HepG2 (cell line): ENCODE data around the gene CSF1R. TPM values are rescaled to one million over a fixed set of nuclear protein-coding genes. Genes with fewer than 3 reads are reported as not detected.

Experiments
- ATAC-seq: fragments of 200-7000 bp; cut with Tn5 transposase; 3 replicates; pipeline ENCODE4 v1.9.1; 2020; ENCODE audit warnings: mild to moderate bottlenecking, moderate library complexity
- BruUV-seq: library from RNA; stranded (reverse); fragments of 400-500 nt; replicated peaks from 2 replicates; lab custom pipeline; 2021; lab: Mats Ljungman, UMichigan
- CTCF ChIA-PET: fragments of 300-600 bp; formaldehyde crosslinking; extraction: SDS; loops from one replicate; lab custom pipeline; 2021; ENCODE audit warnings: low total read pairs, inconsistent platforms, low intra/inter-chr PET ratio; lab: Yijun Ruan, JAX
- POLR2A ChIA-PET: fragments of 350-600 bp; sonication (Branson Sonifier 250); formaldehyde crosslinking; loops from one replicate; lab custom pipeline; 2020; ENCODE audit warnings: antibody characterized with exemption, inconsistent platforms; lab: Yijun Ruan, JAX
- DNase-seq: peaks from one replicate; pipeline ENCODE4 v3.0.0-alpha.2; 2015; ENCODE audit warnings: low spot score
- FAIRE-seq: peaks from 3 replicates; lab custom pipeline; 2011; peaks lifted over from hg19 to GRCh38; lab: Jason Lieb, UNC
- H2AFZ ChIP-seq: one replicate; pipeline ENCODE4 v1.6.1; 2011; ENCODE audit warnings: low read length, inconsistent platforms
- H3K27ac ChIP-seq: fragments of 300-600 bp; 3 replicates; pipeline ENCODE4 v1.8.0; 2011; ENCODE audit warnings: mixed run types, mild to moderate bottlenecking, mixed read lengths, low read length, inconsistent platforms; ENCODE audit not compliant: insufficient read depth; ENCODE audit errors: extremely low read length
- H3K27me3 ChIP-seq, 2 experiments: fragments of 200-600 bp in 1 of 2; 2 replicates in 1 of 2; 3 replicates in 1 of 2; pipeline versions ENCODE4 v1.6.0 to v1.8.0; 2011; ENCODE audit warnings: low read length in 2 of 2, mild to moderate bottlenecking in 2 of 2, moderate library complexity in 2 of 2, inconsistent platforms in 1 of 2; ENCODE audit not compliant: insufficient read depth in 2 of 2, control insufficient read depth in 1 of 2
- H3K36me3 ChIP-seq, 2 experiments: fragments of 200-600 bp in 1 of 2; replicated peaks in 1 of 2; 2 replicates in 1 of 2; 3 replicates in 1 of 2; pipeline versions ENCODE4 v1.5.1 to v1.8.0; 2011; ENCODE audit warnings: low read length in 2 of 2, inconsistent platforms in 1 of 2; ENCODE audit not compliant: insufficient read depth in 2 of 2, control insufficient read depth in 1 of 2
- H3K4me1 ChIP-seq: 2 replicates; pipeline ENCODE4 v1.5.1; 2012; ENCODE audit warnings: low read length, inconsistent platforms; ENCODE audit not compliant: insufficient read depth
- H3K4me2 ChIP-seq: 2 replicates; pipeline ENCODE4 v1.6.0; 2011; ENCODE audit warnings: low read depth, low read length, inconsistent platforms
- H3K4me3 ChIP-seq, 3 experiments: fragments of 200-600 bp in 1 of 3; sonication (generic), shearing (Covaris generic) in 1 of 3; replicated peaks in 1 of 3; 2 replicates each; pipeline ENCODE4 v1.5.1; 2011 to 2016; ENCODE audit warnings: low read length in 3 of 3, inconsistent platforms in 2 of 3, low read depth in 2 of 3, mild to moderate bottlenecking in 2 of 3, control low read depth in 1 of 3, mixed read lengths in 1 of 3; ENCODE audit not compliant: insufficient read depth in 1 of 3
- H3K79me2 ChIP-seq: one replicate; pipeline ENCODE4 v1.6.1; 2011; ENCODE audit warnings: low read length, inconsistent platforms; ENCODE audit not compliant: insufficient read depth
- H3K9ac ChIP-seq: 2 replicates; pipeline ENCODE4 v1.6.0; 2011; ENCODE audit warnings: mild to moderate bottlenecking, low read depth, low read length, inconsistent platforms; ENCODE audit not compliant: insufficient read depth
- H3K9me3 ChIP-seq: 2 replicates; pipeline ENCODE4 v1.5.1; 2012; ENCODE audit warnings: mild to moderate bottlenecking, low read length
- H4K20me1 ChIP-seq: 2 replicates; pipeline ENCODE4 v1.6.0; 2011; ENCODE audit warnings: inconsistent platforms, mild to moderate bottlenecking, low read length, moderate library complexity; ENCODE audit not compliant: insufficient read depth
- JUND ChIP-seq: sonication (generic); formaldehyde crosslinking; IDR thresholded peaks from 2 replicates; pipeline ENCODE4 v1.8.0; 2022; ENCODE audit warnings: mild to moderate bottlenecking, missing genetic modification reagents
- KLF13 ChIP-seq: sonication (generic); formaldehyde crosslinking; IDR thresholded peaks from 2 replicates; pipeline ENCODE4 v1.4.0; 2020; ENCODE audit warnings: mild to moderate bottlenecking, missing genetic modification reagents
- SALL1 ChIP-seq: sonication (generic); formaldehyde crosslinking; IDR thresholded peaks from 2 replicates; pipeline ENCODE4 v1.8.0; 2022; ENCODE audit warnings: mild to moderate bottlenecking, missing genetic modification reagents
- ZBTB3 ChIP-seq: sonication (generic); formaldehyde crosslinking; IDR thresholded peaks from 2 replicates; pipeline ENCODE4 v1.4.0; 2020; ENCODE audit warnings: low read depth, mild to moderate bottlenecking, moderate library complexity, missing genetic modification reagents, borderline replicate concordance
- ZNF138 ChIP-seq: sonication (generic); formaldehyde crosslinking; IDR thresholded peaks from 2 replicates; pipeline ENCODE4 v1.5.0; 2020; ENCODE audit warnings: mild to moderate bottlenecking, low read depth, missing genetic modification reagents
- WGBS: methylation state at CpG from one replicate; pipeline ENCODE4 v1.1.6; 2017; ENCODE audit warnings: low lambda C conversion rate; 5-methylcytosine and 5-hydroxymethylcytosine counted together
- in situ Hi-C: cut with HindIII; loops from 2 replicates; pipeline ENCODE4 v1.10.0; 2017; ENCODE audit warnings: low pct_unique_long_range_greater_than_20kb; ENCODE audit not compliant: extremely low pct_ligation_motif_present
- intact Hi-C: fragments of 100-400 bp; cut with micrococcal nuclease; formaldehyde crosslinking; loops from one replicate; pipeline ENCODE4 v1.10.0; 2022; ENCODE audit not compliant: unreplicated experiment
- polyA plus RNA-seq, 8 experiments: library from polyadenylated mRNA; depleted of rRNA in 3 of 8; stranded (reverse) in 7 of 8; unstranded in 1 of 8; fragments of >200 nt; fragmentation: Illumina TruSeq in 4 of 8; extraction: Trizol in 4 of 8; gene quantifications; 2 replicates each; pipeline versions ENCODE4 v1.2.1 to v1.2.3, GENCODE V29; 2011 to 2016; ENCODE audit warnings: low read depth in 4 of 8, missing spikeins in 1 of 8, mixed read lengths in 1 of 8; ENCODE audit not compliant: insufficient read depth in 1 of 8
- total RNA-seq, 5 experiments: library from RNA; depleted of rRNA; stranded (reverse); fragments of >200 nt; fragmentation: Illumina TruSeq; extraction: Trizol; gene quantifications; 2 replicates each; pipeline ENCODE4 v1.2.3, GENCODE V29; 2016; ENCODE audit warnings: low read depth in 1 of 5
- TF ChIP-seq, protein P1 (sequence below): fragments of 450-650 bp; IDR thresholded peaks from 2 replicates; pipeline ENCODE4 v1.6.1; 2016

The CSF1R gene
- total and polyA plus RNA-seq, 2 of the 13 experiments (the other 11 are each of a cell fraction or from before 2014, with no cell fraction given) = 0.01 TPM; not detected in 1

DNA sequence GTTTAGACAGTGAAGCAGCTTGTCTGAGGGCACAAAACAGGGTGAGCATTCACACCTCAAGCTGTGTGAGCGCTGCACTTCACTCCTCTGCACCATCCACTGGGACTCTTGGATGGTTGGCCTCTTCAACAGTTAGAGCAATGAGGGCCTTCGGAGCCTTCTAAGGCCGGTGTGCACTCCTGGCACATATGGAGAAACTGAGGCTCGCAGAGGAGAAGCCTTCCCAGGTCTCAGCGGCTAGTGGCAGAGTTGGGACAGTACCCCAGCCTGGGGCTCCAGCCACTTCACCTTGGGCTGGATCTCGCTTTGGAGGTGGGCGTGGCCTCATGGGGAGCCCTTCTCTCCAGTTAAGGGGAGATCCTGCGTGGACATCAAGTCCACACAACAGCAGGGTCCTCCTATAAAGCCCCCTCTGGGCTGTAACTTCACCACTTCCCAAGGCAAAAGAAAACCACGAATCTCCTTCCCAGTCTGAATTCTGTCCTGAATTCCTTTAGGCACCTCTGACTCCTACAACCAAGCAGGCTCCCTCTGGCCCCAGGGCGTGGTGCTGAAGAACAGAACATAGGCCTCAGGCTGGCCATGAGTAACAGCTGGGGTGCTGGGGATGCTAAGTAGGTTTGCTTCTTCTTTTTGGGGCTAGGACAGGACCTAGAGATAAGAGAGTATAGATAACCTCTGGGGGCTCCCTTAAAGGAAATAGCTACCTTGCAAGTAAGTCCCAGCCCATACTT is 30.5 kb upstream of the CSF1R start:
- no peak overlapping the region for H3K4me2 ChIP-seq
- no peaks in the 10 kb centered on the region for H4K20me1 ChIP-seq
- no peak overlapping the region for H3K27ac ChIP-seq
- no peak overlapping the region for H3K9ac ChIP-seq
- in situ Hi-C loops (no loop called here), intact Hi-C loops (no loop called here)
- no peak for TF ChIP-seq ZBTB3 (CRISPR knock-in tag)
- no peak for TF ChIP-seq JUND (CRISPR knock-in tag)
- no peak for TF ChIP-seq ZNF138
- TF ChIP-seq KLF13 (CRISPR knock-in tag) = no peak
- H3K36me3 ChIP-seq = no peaks in the 10 kb centered on the region
- POLR2A ChIA-PET = no interaction called here
- BruUV-seq = no TSS peak
- WGBS = 85% methylated on average over 4 of the region's 10 CpGs
- ATAC-seq (no peak), FAIRE-seq (no peak), DNase-seq (no peak)
- H3K4me1 ChIP-seq = peaks cover 5% of the 10 kb centered on the region
- no peaks in the 10 kb centered on the region for H3K9me3 ChIP-seq
- no peaks in the 10 kb centered on the region for H3K79me2 ChIP-seq
- no peak overlapping the region for H2AFZ ChIP-seq
- H3K4me3 ChIP-seq = no peak overlapping the region
- CTCF ChIA-PET = no interaction called here
- peaks cover 0 to 10% of the 10 kb centered on the region in 2 experiments; a peak in 1 of 5 replicates for H3K27me3 ChIP-seq

DNA sequence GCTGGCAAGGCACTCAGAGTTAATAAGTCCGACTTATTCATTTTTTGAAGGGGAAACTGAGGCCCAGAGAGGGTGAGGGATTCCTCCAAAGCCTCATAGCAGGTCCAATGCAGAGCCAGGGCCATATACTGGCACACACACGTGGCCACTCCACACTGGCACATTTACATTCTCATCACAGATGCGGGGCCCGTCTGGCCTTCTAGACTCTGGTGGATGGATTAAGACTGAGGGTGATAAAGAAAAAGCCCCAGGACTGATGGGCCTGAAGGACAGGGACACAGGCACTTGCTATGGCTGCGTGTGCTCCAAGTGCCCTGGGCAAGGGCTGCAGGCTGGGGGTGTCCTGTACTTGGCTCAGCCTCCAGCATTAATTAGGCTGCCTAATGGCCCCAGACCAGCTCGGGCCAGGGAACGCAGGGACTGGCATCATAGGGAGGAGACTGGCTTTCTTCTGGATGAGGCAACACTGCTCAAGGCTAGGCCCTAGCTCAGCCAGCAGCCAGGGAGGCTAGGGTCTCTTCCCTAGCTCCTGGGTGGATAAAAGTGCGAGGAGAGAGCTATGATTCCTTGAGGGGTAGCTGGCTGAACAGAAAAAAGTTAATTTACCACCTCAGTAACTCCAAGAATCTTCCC is 28.5 kb upstream of the CSF1R start:
- BruUV-seq = no TSS peak
- Histone ChIP-seq H3K4me3 (no peak overlapping the region), H3K9me3 (no peaks in the 10 kb centered on the region), H3K9ac (no peak overlapping the region), H4K20me1 (no peaks in the 10 kb centered on the region), H2AFZ (no peak overlapping the region), H3K79me2 (no peaks in the 10 kb centered on the region), H3K4me1 (no peaks in the 10 kb centered on the region), H3K27ac (no peak overlapping the region), H3K36me3 (no peaks in the 10 kb centered on the region), H3K27me3 (peaks cover 2 to 18% of the 10 kb centered on the region in 2 experiments; a peak in 2 of 5 replicates), H3K4me2 (no peak overlapping the region)
- no peak for ATAC-seq
- ChIA-PET CTCF (no interaction called here), POLR2A (no interaction called here)
- WGBS = 42% methylated on average over 5 of the region's 8 CpGs
- intact Hi-C loops (no loop called here), in situ Hi-C loops (no loop called here)
- no peak for FAIRE-seq
- no peak for TF ChIP-seq SALL1
- TF ChIP-seq, protein P1, sequence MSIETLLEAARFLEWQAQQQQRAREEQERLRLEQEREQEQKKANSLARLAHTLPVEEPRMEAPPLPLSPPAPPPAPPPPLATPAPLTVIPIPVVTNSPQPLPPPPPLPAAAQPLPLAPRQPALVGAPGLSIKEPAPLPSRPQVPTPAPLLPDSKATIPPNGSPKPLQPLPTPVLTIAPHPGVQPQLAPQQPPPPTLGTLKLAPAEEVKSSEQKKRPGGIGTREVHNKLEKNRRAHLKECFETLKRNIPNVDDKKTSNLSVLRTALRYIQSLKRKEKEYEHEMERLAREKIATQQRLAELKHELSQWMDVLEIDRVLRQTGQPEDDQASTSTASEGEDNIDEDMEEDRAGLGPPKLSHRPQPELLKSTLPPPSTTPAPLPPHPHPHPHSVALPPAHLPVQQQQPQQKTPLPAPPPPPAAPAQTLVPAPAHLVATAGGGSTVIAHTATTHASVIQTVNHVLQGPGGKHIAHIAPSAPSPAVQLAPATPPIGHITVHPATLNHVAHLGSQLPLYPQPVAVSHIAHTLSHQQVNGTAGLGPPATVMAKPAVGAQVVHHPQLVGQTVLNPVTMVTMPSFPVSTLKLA = peak; percentile 60
- DNase-seq = no peak
